GM18519 (cell line): ENCODE measurements around the gene ASCL5.

Source experiments
- ATAC-seq: cut with Tn5 transposase; IDR thresholded peaks from one replicate; pipeline ENCODE4 v1.9.1; 2021; ENCODE audit warnings: mild to moderate bottlenecking, moderate library complexity; ENCODE audit not compliant: unreplicated experiment, low FRiP score

ASCL5 gene

DNA sequence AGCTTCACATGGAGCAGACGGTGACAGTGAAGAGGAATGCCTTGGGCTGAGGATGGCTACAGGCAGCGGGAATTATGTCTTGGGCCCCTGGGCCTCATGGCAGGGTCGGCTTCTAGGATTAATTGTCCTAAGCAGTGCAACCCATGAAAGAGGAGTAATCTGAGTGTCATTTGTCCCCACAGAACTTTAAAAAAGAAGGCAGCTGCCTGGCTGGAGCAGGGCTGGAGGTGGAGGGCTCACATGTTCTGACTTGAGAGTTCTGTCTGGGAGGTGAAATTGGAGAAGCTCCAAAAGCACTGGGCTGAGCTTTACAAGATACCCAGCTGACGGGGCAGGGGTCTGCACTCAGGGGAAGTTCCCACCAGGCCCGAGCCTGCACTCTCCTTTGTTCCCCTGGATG lies 37.4 kb downstream of the ASCL5 start:
- no peak for ATAC-seq

DNA sequence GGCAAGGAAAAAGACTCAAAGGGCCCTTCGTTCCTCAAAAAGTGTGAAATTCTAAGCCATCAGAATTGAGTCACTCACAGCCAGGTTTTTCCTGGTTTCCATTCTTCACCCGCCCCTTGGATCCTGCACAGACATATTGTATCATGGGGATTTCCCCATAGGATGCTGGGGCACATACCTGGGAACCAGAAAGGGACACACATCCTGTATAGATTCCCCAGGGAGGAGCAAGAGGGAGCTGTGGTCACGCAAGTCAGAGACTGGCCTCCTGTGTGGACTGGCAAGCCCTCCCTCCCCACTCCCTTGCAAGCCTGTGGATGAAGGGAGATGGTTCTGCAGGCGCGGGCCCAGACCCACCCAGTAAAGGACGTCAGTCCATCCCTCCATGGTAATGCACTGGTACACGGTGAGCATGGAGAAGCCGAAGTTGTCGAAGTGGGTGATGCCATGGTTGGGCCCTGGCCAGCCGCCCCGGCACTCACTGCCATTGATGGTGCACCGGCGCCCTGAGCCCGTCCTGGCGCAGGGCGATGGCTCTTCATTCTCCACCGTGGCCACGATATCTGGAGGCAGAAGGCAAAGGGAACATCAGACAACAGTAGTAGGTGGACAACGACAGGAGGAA lies 38.0 kb downstream of the ASCL5 start:
- no peak for ATAC-seq

DNA sequence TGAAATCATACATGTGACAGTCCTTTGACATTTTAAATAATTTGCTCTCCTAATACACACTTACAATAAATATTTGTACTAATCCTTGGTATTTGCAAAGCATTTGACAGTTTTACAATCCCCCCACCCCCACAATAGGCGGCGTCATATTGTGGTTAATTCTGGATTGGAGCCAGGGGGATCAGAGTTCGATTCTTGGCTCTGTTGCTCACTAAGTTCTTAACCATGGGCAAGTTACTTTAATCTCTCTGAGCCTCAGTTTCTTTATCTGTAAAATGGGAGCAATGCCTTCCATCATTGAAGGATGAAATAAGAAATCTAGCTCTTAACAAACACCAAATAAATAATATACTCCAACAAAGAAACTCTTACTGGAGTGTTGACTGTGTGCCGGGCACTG lies 38.6 kb downstream of the ASCL5 start:
- no peak for ATAC-seq

DNA sequence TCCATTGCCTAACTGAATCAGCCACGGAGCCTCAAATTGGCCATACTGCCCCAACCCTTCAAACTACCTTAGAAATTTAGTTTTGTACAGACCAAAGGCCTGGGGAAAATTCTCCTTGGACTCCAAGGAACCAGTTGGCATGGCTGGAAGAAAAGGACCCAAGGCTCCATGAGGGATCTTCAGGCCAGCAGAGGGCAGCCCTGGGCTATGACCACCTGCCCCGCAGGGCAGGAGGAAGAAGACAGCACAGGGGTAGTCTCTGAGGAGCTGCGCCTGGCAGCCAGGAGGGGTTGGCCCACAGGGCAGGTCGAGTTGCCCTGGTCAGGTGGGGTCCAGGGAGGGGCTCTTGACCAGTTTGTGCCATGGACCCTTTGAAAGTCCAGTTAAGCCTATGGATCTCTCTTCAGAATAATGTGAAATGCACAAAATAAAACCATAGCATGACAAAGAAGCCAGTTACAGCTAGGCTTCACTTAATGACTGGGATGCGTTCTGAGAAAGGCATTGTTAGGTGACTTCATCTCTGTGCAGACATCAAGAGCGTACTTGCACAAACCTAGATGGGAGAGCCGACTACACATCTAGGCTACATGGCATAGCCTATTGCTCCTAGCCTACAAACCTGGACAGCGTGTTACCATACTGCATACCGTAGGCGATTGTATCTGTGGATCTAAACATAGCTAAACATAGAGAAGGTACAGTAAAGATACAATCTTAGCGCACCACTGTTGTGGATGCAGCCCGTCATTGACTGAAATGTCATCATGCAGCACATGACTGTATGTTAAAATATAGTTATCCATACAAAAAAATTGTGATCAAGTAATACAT lies 40.9 kb downstream of the ASCL5 start:
- ATAC-seq, result no peak

DNA sequence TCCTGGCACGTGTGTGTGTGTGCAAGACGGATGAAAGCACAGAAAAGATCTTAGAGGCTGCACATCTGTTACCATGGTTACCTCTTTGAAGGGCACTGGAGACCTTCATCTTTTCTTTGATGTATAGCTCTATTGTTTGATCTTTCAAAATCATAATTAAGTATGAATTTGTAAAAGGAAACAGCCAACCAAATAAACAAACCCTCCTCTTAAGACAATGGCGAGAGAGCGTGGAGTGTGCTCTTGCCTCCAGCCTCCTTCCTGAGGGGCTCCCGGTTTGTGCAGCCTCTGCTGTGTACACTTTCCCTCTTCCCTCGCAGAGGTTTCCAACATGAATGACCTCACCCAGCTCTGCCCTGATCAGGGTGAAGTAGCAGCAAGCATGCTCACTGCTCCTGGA lies 42.7 kb downstream of the ASCL5 start:
- no peak for ATAC-seq

DNA sequence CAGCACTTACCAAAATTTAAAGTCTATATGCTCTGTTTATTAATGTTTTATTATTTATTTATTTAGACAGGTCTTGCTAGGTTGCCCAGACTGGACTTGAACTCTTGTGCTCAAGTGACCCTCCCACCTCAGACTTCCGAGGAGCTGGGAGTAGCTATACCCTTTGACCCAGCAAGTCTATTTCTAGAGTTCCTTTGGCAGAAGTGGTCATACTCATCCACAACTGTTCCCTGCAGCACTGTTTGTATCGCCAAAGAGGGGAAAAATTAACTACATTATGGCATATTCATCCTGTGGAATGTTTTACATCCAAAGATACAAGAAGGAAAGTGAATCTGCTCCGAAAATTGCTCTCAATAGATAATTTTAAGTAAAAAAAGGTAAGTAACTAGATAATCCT lies 43.2 kb downstream of the ASCL5 start:
- no peak for ATAC-seq

DNA sequence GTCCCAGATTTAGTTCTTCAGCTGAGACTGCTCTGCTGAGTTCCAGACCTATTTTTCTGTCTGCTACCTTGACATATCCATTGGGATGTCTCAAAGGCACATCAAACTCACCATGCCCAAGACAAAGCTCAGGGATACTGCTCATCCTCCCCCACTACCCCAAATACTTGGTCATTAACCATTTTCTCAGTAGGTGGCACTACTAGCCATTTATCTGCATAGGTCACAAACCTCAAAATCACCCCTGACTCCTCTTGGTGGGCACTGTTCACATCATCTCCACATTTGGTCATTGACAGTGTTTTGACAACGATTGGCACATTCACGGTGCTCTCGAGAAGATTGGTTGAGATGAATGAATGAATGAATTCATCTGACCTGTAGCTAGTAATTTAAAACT lies 46.8 kb downstream of the ASCL5 start:
- no peak for ATAC-seq

DNA sequence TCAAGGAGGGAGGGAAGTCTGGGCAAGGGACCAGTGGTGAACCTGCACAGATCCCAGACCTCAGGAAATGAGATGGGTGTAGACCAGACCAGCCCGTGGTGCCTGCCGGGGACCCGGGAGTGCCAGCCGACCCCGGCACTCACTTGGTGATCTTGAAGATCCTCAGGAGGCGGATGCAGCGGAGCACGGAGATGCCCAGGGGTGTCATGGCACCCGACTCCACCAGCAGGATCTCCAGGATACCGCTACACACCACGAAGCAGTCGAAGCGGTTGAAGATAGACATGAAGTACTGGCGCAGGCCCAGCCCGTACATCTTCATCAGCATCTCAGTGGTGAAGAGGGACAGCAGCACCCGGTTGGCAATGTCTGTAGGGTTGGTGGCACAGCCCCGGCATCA lies 49.2 kb downstream of the ASCL5 start:
- ATAC-seq, result no peak

DNA sequence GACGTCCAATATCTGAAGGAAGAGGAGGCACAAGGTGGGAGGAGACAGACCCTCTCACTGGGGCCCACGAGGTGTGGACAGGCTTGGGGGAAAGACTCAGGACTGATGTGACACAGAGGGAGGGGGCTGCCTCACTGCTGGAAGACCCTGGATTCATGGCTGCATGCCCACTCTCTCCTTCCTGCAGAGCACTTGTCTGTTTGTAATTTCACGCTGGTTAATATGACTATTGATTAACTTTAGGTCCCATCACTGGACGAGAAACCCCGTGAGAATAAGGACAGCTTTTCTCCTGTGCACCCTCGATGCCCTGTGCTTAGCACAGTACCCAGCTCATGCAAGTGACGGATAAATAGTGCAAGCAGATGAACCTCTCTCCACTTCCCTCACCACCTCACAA lies 49.9 kb downstream of the ASCL5 start:
- ATAC-seq, result no peak

DNA sequence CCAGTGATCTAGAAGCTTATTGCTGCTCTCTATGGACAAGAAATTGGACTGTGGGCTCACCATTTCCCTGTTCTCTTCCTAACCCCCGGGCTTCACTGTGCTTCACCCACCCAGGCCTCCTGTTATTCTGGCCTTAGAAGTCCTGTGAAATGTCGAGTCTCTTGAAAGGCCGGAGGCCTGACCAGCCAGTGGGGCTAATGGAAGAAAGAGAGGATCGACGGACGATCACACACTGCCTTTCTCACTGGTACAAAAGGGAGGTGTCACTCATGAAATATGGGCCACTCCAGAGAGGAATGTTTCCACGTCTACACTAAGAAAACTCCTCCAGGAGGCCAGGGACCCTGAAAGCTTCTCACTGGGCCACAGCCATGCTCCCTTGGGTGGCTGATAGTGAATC lies 50.9 kb downstream of the ASCL5 start:
- ATAC-seq, result no peak

DNA sequence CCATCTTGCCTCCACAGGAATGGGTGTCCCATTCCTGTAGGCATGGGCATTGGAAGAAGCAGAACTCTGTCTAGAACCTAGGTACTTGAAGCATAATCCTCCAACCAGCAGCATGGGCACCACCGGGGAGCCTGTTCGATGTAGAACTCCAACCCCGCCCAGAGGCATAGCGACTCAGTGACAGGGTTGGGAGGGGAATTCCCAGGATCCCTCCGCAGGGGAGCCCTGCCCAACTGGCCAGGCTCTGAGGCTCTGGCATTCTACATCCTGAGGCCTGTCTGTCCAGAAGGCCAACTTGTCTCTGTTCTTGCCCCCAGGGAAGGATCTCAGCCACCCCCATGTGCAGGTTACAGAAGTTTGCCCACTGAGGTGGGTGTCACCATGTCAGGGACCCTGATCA lies 53.0 kb downstream of the ASCL5 start:
- no peak for ATAC-seq

DNA sequence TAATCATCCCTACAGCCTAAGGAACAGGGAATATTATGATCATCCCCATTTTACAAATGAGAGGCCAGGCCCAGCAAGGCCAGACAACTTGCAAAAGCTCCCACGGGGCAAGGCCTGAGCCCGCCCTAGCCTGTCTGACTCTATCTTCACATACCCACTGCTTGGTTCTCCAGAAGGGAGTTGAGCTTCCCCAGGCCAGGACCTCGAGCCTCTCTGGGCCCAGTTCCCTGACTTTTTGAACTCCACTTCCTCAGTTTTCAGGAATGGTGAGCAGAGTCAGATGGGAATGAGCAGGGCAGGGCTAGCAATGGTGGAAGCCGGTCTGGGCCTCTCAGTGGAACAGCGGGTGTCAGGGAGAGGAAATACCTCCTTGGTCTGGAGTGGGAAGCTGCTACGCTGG lies 54.1 kb downstream of the ASCL5 start:
- ATAC-seq, result no peak

DNA sequence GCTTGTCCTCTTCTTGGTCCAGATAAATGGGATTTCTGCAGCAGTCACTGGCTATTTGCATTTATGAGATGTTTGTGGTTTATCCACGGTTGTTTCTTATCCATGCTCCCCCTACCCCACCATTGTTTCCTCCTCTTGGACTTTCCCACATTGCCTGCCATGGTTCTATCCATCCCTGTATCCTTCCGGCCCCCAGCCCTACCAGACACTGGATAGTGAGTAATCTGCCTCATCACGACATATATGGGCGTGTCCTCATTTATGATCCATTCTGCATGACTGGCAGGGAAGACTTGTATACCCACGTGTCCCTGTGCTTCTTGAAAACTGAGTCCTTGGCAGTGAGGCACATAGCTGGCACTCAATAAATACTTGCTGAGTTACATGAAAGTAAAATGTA lies 54.8 kb downstream of the ASCL5 start:
- no peak for ATAC-seq

DNA sequence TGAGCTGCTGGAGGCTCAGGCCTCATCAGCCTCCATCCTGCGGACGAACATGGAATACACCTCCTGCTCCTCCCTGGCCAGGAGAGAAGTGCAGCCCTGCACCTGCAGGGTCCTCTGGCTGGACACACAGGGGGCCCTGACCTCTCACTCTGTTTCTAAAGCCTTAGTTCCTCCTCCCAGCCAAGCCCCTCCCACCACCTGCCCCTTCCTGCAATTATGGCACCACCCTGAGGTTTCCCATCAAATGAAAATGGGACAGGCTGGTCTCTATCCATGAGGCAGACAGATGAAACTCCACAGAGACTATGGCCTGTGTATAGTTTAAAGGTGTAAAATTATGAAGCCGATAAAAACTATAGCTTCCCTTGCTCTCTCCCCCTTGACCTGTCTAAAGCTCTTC lies 57.3 kb downstream of the ASCL5 start:
- ATAC-seq, result no peak

DNA sequence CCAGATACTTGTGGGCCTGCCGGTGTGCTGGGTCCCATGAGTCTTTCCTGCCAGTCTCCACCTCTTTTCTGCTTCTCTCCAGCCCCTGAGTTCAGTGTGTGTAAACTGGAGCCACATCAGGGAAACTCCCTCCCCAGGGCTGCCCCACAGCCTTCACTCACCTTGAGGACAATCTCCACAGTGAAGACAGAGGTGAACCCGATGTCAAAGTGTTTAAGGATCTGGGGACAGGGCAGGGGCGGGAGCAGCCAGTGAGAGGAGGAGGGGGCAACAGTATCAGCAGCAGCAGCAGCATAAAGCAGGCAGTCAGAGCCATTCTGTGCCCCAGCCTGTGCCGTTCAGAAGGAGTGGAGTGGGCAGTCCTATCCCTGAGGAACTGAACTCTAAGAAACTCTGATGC lies 58.0 kb downstream of the ASCL5 start:
- no peak for ATAC-seq

DNA sequence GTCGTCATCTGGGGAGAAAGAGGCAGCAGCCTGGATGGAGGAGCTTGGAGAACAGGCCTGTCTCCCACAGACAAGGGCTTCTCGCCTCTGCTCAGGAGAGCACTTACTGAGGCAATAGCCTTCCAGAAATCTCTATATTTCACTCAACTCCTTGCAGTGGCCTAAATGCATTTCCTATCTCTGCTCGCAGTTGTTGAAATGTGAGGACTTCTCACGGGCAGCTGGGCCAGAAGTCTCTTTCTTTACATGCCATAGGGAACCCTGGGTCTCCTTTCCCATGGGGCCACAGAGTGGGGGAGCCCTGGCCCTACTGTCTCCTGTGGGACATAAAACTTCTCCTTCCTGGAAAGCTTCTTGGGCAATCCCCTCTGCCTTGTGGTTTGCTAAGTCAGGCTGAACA lies 60.0 kb downstream of the ASCL5 start:
- no peak for ATAC-seq

DNA sequence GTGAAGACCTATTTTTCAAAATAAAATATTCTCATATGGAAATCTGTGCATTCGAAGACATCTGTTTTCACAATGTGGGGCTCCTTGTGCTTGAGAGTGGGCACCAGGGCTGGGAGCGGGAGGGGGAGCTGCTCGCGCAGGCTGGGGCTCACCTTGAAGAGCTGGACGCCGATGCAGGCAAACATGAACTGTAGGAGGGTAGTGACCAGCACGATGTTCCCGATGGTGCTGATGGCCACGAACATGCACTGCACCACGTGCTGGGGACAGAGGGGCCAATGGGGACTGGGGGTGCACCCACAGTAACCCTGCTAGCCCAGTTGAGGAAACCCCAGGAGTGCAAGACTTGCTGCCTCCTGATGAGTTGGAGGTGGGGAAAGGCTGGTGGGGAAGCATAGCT lies 61.3 kb downstream of the ASCL5 start:
- no peak for ATAC-seq

DNA sequence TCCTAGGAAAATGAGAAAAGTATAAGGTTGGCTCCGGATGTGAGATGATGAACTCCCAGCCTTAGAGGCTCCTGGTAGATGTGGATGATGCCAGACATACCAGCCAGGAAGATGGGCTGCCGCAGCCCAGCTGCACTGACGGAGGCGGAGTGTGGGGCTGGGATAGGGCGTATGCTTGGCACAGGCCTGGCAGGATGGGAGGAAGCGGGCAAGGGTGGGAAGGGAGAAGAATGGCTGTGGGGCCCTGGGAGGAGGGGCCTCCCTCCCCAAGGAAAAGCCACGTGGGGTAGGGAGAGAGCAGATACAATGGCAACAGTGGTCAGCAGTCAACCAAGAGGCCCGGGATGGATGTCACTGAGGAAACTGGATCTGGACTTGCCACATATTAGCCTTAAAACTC lies 62.2 kb downstream of the ASCL5 start:
- ATAC-seq, result no peak
